Loucy (cell line): Measurements from ENCODE around the gene NAALADL1.

Experiments used
- H2AFZ ChIP-seq: fragments of 200-600 bp; sonication (generic); 2 replicates; pipeline ENCODE4 v1.6.0; 2016; ENCODE audit warnings: antibody characterized with exemption, mild to moderate bottlenecking, low read length, moderate library complexity
- H3F3A ChIP-seq: fragments of 200-600 bp; 2 replicates; pipeline ENCODE4 v1.6.0; 2016; ENCODE audit warnings: antibody characterized with exemption, low read depth, mild to moderate bottlenecking
- H3K27me3 ChIP-seq: fragments of 200-600 bp; sonication (generic); 2 replicates; pipeline ENCODE4 v1.6.1; 2014; ENCODE audit warnings: low read length, mild to moderate bottlenecking; ENCODE audit not compliant: insufficient read depth, poor library complexity, severe bottlenecking
- H3K36me3 ChIP-seq: fragments of 200-600 bp; sonication (generic); 2 replicates; pipeline ENCODE4 v1.6.1; 2016; ENCODE audit warnings: low read length; ENCODE audit not compliant: insufficient read depth
- H3K4me1 ChIP-seq: fragments of 200-600 bp; sonication (generic); 2 replicates; pipeline ENCODE4 v1.5.1; 2014; ENCODE audit warnings: low read length, mild to moderate bottlenecking; ENCODE audit not compliant: insufficient read depth, poor library complexity, severe bottlenecking
- H3K4me2 ChIP-seq: fragments of 200-600 bp; sonication (generic); 2 replicates; pipeline ENCODE4 v1.6.0; 2014; ENCODE audit warnings: antibody characterized with exemption, low read length, low read depth, mild to moderate bottlenecking; ENCODE audit not compliant: poor library complexity, severe bottlenecking
- H3K4me3 ChIP-seq: fragments of 200-600 bp; sonication (generic); 2 replicates; pipeline ENCODE4 v1.5.1; 2014; ENCODE audit warnings: low read length, mild to moderate bottlenecking, mixed read lengths; ENCODE audit not compliant: poor library complexity, severe bottlenecking
- H3K79me2 ChIP-seq: fragments of 200-600 bp; sonication (generic); 2 replicates; pipeline ENCODE4 v1.6.1; 2014; ENCODE audit warnings: low read length; ENCODE audit not compliant: insufficient read depth
- H3K9ac ChIP-seq: fragments of 200-600 bp; sonication (generic); 2 replicates; pipeline ENCODE4 v1.6.0; 2014; ENCODE audit warnings: mild to moderate bottlenecking, low read depth, low read length, moderate library complexity; ENCODE audit not compliant: poor library complexity, severe bottlenecking
- H3K9me2 ChIP-seq: fragments of 200-600 bp; sonication (generic); replicated peaks from 2 replicates; pipeline ENCODE4 v1.6.1; 2016; ENCODE audit warnings: low read depth, low read length, mixed read lengths
- H3K9me3 ChIP-seq: fragments of 200-600 bp; sonication (generic); 2 replicates; pipeline ENCODE4 v1.6.1; 2014; ENCODE audit warnings: mild to moderate bottlenecking, antibody characterized with exemption, low read length, low read depth; ENCODE audit not compliant: insufficient read depth
- H4K20me1 ChIP-seq: fragments of 200-600 bp; sonication (generic); 2 replicates; pipeline ENCODE4 v1.6.0; 2014; ENCODE audit warnings: antibody characterized with exemption, low read length, mild to moderate bottlenecking; ENCODE audit not compliant: insufficient read depth, poor library complexity, severe bottlenecking
- EZH2phosphoT487 ChIP-seq: fragments of 200-600 bp; IDR thresholded peaks from 2 replicates; pipeline ENCODE4 v1.6.1; 2018; ENCODE audit warnings: antibody characterized with exemption, mild to moderate bottlenecking, moderate library complexity, borderline replicate concordance
- TF ChIP-seq, protein P1 (sequence below): fragments of 200-600 bp; sonication (generic); conservative IDR thresholded peaks from 2 replicates; pipeline ENCODE4 v1.5.1; 2014; ENCODE audit warnings: mild to moderate bottlenecking, antibody characterized with exemption, low read length

Gene NAALADL1

DNA sequence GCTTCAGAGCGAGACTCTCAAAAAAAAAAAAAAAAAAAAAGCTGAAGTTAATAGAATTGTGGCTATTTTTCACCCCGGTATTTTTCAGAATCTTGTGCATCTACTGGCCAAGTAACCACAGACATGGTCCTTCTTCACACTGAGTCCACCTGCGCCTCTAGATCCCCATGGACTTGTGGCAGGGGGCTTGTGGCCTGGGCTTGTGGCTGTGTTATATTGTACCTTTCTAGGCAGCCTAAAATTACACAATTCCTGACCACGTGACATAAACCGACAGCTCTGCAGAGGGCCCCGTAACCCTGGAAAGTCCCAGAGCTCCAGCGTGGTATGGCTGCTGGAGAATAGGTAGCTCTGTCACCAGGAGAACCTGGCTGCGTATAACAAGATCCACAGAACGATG lies 10.9 kb upstream of the NAALADL1 start:
- Histone ChIP-seq H3K79me2 (no peaks in the 10 kb centered on the region), H3K4me2 (no peak overlapping the region), H3K4me1 (no peaks in the 10 kb centered on the region), H3K4me3 (no peak overlapping the region), H3F3A (no peaks in the 10 kb centered on the region), H3K27me3 (no peaks in the 10 kb centered on the region), H2AFZ (no peak overlapping the region), H3K9ac (no peak overlapping the region), H4K20me1 (no peaks in the 10 kb centered on the region), H3K36me3 (no peaks in the 10 kb centered on the region), H3K9me3 (no peaks in the 10 kb centered on the region), H3K9me2 (no peaks in the 10 kb centered on the region)
- TF ChIP-seq, protein P1, sequence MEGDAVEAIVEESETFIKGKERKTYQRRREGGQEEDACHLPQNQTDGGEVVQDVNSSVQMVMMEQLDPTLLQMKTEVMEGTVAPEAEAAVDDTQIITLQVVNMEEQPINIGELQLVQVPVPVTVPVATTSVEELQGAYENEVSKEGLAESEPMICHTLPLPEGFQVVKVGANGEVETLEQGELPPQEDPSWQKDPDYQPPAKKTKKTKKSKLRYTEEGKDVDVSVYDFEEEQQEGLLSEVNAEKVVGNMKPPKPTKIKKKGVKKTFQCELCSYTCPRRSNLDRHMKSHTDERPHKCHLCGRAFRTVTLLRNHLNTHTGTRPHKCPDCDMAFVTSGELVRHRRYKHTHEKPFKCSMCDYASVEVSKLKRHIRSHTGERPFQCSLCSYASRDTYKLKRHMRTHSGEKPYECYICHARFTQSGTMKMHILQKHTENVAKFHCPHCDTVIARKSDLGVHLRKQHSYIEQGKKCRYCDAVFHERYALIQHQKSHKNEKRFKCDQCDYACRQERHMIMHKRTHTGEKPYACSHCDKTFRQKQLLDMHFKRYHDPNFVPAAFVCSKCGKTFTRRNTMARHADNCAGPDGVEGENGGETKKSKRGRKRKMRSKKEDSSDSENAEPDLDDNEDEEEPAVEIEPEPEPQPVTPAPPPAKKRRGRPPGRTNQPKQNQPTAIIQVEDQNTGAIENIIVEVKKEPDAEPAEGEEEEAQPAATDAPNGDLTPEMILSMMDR: no peak
- no peak for TF ChIP-seq EZH2phosphoT487

DNA sequence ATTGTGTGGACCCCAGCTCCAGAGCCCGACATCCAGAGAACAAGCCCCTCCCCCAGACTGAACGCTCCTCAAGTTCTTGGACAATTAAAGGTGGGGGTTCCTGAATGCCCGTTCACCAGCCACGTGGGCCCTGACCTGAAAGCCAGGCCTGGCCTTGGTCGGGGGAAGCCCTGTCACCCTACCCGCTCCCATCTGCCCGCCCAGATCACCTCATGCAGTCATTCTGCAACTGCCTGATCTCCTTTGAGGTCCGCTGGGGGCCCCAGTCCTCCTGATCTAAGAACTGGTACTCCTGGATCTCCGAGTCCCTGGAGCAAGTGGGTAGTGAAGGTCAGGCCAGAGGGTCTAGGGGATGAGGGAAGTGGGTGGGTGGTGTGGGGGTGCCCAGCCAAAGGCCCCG lies 9.1 kb upstream of the NAALADL1 start:
- TF ChIP-seq EZH2phosphoT487: no peak
- TF ChIP-seq, protein P1: no peak
- Histone ChIP-seq H3K36me3 (no peaks in the 10 kb centered on the region), H3K27me3 (no peaks in the 10 kb centered on the region), H3K79me2 (no peaks in the 10 kb centered on the region), H3F3A (no peaks in the 10 kb centered on the region), H3K4me3 (no peak overlapping the region), H3K9me2 (no peaks in the 10 kb centered on the region), H3K9me3 (no peaks in the 10 kb centered on the region), H3K9ac (no peak overlapping the region), H3K4me1 (no peaks in the 10 kb centered on the region), H4K20me1 (no peaks in the 10 kb centered on the region), H2AFZ (no peak overlapping the region), H3K4me2 (no peak overlapping the region)

DNA sequence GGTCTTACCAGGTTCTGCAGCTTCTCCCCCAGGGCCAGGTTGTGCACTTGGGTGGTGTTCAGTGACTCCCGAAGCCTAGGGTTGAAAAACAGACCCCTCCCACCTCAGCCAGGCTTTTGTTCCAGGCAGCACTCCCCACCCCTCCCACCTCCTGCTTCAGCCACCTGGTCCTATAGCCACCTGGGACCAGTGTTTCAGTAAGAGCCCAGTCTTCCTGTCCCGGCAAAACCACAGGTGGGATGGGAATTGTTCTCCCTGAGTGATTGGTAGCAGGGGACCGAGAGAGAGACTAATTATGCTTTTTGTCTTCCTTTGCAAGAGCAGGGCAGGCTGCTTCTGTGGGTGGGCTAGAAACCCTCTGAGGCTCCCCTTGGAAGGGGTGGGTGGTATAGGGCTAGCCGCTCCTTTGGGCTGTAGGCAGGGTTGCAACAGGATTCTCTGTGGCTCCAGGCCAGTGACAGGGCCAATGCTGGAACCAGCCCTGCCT lies 8.5 kb upstream of the NAALADL1 start:
- Histone ChIP-seq H4K20me1 (no peaks in the 10 kb centered on the region), H3K4me3 (no peak overlapping the region), H3K36me3 (no peaks in the 10 kb centered on the region), H3K9me2 (no peaks in the 10 kb centered on the region), H3K79me2 (no peaks in the 10 kb centered on the region), H3K4me1 (no peaks in the 10 kb centered on the region), H3K9me3 (no peaks in the 10 kb centered on the region), H3K27me3 (no peaks in the 10 kb centered on the region), H3K9ac (no peak overlapping the region), H3F3A (no peaks in the 10 kb centered on the region), H3K4me2 (no peak overlapping the region), H2AFZ (no peak overlapping the region)
- TF ChIP-seq EZH2phosphoT487: no peak
- TF ChIP-seq, protein P1: no peak
